Tibial artery (tissue), 4 donors: ENCODE results near the gene SIGLEC15.

ENCODE experiments used
- DNase-seq, 2 donors: peaks; one replicate each; pipeline ENCODE4 v3.0.0-alpha.2; 2019
- H3K27ac ChIP-seq, 2 donors: fragments of 200-600 bp; sonication (generic) in 1 of 2; 1 replicate in 1 of 2; 2 replicates in 1 of 2; pipeline ENCODE4 v1.5.1; 2018 to 2019; ENCODE audit warnings: mild to moderate bottlenecking in 1 of 2
- H3K27me3 ChIP-seq, 2 donors: fragments of 200-600 bp; sonication (generic) in 1 of 2; one replicate each; pipeline versions ENCODE4 v1.5.1 to v1.6.0; 2016 to 2019
- H3K36me3 ChIP-seq, 3 donors: fragments of 200-600 bp; sonication (generic) in 2 of 3; one replicate each; pipeline ENCODE4 v1.5.1; 2016 to 2019; ENCODE audit warnings: mild to moderate bottlenecking in 2 of 3
- H3K4me1 ChIP-seq, 4 donors: fragments of 200-600 bp; sonication (generic) in 2 of 4; 1 replicate in 3 of 4; 2 replicates in 1 of 4; pipeline ENCODE4 v1.5.1; 2016 to 2019
- H3K4me3 ChIP-seq, 2 donors: fragments of 200-600 bp; sonication (generic) in 1 of 2; 1 replicate in 1 of 2; 2 replicates in 1 of 2; pipeline ENCODE4 v1.5.1; 2018 to 2019; ENCODE audit warnings: mild to moderate bottlenecking in 2 of 2
- H3K9me3 ChIP-seq, 3 donors: fragments of 200-600 bp; sonication (generic) in 1 of 3; one replicate each; pipeline ENCODE4 v1.5.1; 2016 to 2019
- CTCF ChIP-seq, 2 experiments: fragments of 200-600 bp in 1 of 2; fragments of 450-650 bp in 1 of 2; IDR thresholded peaks; one replicate each; pipeline ENCODE4 v1.5.1; 2017 to 2019; ENCODE audit warnings: antibody characterized with exemption in 2 of 2, mild to moderate bottlenecking in 1 of 2, moderate library complexity in 1 of 2
- intact Hi-C: fragments of 100-400 bp; cut with DNase I; formaldehyde crosslinking; loops from one replicate; pipeline ENCODE4 v1.15.0; 2023; ENCODE audit warnings: low total_unique reads

Gene SIGLEC15

GRCh38 chr18:45838302-45839070 is 13.0 kb downstream of the SIGLEC15 start:
- DNase-seq: no peak
- Histone ChIP-seq H3K36me3 (no peaks in the 10 kb centered on the region), H3K27me3 (no peaks in the 10 kb centered on the region), H3K9me3 (no peaks in the 10 kb centered on the region), H3K27ac (peak overlapping the region; percentile 4 to 17), H3K4me1 (peaks cover 0 to 24% (median 21%) of the 10 kb centered on the region in 4 donors), H3K4me3 (peak overlapping the region; percentile 34 to 52)
- intact Hi-C loops: no loop called here
- TF ChIP-seq CTCF (IDR thresholded peaks at IDR 0.05): no peak

GRCh38 chr18:45839414-45840395 is 14.2 kb downstream of the SIGLEC15 start:
- H3K27ac ChIP-seq: no peak overlapping the region
- TF ChIP-seq CTCF (IDR thresholded peaks at IDR 0.05): peak; percentile 60 to 63
- DNase-seq: no peak
- no peaks in the 10 kb centered on the region for H3K27me3 ChIP-seq
- no peak overlapping the region for H3K4me3 ChIP-seq
- peaks cover 0 to 24% (median 21%) of the 10 kb centered on the region in 4 donors for H3K4me1 ChIP-seq
- H3K36me3 ChIP-seq: no peaks in the 10 kb centered on the region
- intact Hi-C loops: no loop called here
- H3K9me3 ChIP-seq: no peaks in the 10 kb centered on the region

- intact Hi-C loops: no loop called here
- peaks cover 0 to 3% (median 0%) of the 10 kb centered on the region in 3 donors for H3K36me3 ChIP-seq
- H3K4me3 ChIP-seq: no peak overlapping the region
- H3K27ac ChIP-seq: no peak overlapping the region
- no peak for TF ChIP-seq CTCF (IDR thresholded peaks at IDR 0.05)
- peaks cover 0 to 24% (median 21%) of the 10 kb centered on the region in 4 donors for H3K4me1 ChIP-seq
- no peaks in the 10 kb centered on the region for H3K9me3 ChIP-seq
- no peaks in the 10 kb centered on the region for H3K27me3 ChIP-seq
- DNase-seq: no peak
Observed at GRCh38 chr18:45841060-45841764, 15.7 kb downstream of the SIGLEC15 start.

- no peaks in the 10 kb centered on the region for H3K27me3 ChIP-seq
- H3K9me3 ChIP-seq: no peaks in the 10 kb centered on the region
- no peak for TF ChIP-seq CTCF (IDR thresholded peaks at IDR 0.05)
- no peak overlapping the region for H3K4me3 ChIP-seq
- H3K36me3 ChIP-seq: peaks cover 0 to 3% (median 0%) of the 10 kb centered on the region in 3 donors
- intact Hi-C loops: no loop called here
- no peak for DNase-seq
- peaks cover 0 to 24% (median 21%) of the 10 kb centered on the region in 4 donors for H3K4me1 ChIP-seq
- H3K27ac ChIP-seq: no peak overlapping the region
Observed at GRCh38 chr18:45841765-45842442, 16.4 kb downstream of the SIGLEC15 start.

- Histone ChIP-seq H3K4me1 (peaks cover 0 to 14% (median 12%) of the 10 kb centered on the region in 4 donors), H3K27ac (no peak overlapping the region), H3K9me3 (no peaks in the 10 kb centered on the region), H3K4me3 (no peak overlapping the region), H3K27me3 (no peaks in the 10 kb centered on the region), H3K36me3 (peaks cover 0 to 5% (median 0%) of the 10 kb centered on the region in 3 donors)
- intact Hi-C loops: no loop called here
- DNase-seq: no peak
- TF ChIP-seq CTCF (IDR thresholded peaks at IDR 0.05): no peak
Observed at GRCh38 chr18:45843019-45843418, 17.5 kb downstream of the SIGLEC15 start.
